NCI-H146 (cell line): Measurements from ENCODE around the gene C2CD3.
"Not testable (repeated sequence)": the region's sequence is repeated elsewhere in the genome, so short reads cannot be mapped to it uniquely, and the experiment has no call there.

Source experiments
- DNase-seq: peaks from one replicate; lab custom pipeline; 2025; lab: John Stamatoyannopoulos, UW

The C2CD3 gene

GRCh38 chr11:74004759-74005615 is 165.8 kb downstream of the C2CD3 start:
- DNase-seq: no peak

GRCh38 chr11:74004046-74004695 is 166.6 kb downstream of the C2CD3 start:
- DNase-seq: no peak

DNA sequence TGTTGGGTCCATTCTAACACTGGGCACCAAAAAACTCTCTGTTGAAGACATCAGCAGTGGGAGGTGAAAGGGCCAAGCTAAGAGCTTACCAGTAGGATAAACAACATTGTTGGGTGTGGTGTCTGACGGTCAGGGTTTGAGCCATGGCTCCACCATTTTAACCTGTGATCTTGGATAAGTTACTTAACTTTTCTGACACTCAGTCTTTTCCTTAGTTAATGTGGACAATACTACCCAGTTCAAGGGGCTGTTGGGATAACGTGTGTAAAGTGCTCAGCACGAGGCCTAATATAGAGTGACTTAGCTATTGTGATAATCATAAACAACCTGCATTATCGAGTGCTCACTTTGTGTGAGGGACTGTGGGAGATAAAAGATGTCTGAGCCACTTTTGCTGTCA is 168.0 kb downstream of the C2CD3 start:
- DNase-seq: no peak

- DNase-seq: no peak
These were observed 168.9 kb downstream of the C2CD3 start for GRCh38 chr11:74001822-74002286.

GRCh38 chr11:74000307-74001133 is 170.3 kb downstream of the C2CD3 start:
- no peak for DNase-seq

- DNase-seq: no peak
These were observed 171.1 kb downstream of the C2CD3 start for GRCh38 chr11:73999581-74000306.

GRCh38 chr11:73998846-73999575 is 171.8 kb downstream of the C2CD3 start:
- DNase-seq: no peak

- no peak for DNase-seq
These were observed 173.6 kb downstream of the C2CD3 start for GRCh38 chr11:73997120-73997770.

- DNase-seq: no peak
These were observed 174.5 kb downstream of the C2CD3 start for GRCh38 chr11:73996161-73996747.

DNA sequence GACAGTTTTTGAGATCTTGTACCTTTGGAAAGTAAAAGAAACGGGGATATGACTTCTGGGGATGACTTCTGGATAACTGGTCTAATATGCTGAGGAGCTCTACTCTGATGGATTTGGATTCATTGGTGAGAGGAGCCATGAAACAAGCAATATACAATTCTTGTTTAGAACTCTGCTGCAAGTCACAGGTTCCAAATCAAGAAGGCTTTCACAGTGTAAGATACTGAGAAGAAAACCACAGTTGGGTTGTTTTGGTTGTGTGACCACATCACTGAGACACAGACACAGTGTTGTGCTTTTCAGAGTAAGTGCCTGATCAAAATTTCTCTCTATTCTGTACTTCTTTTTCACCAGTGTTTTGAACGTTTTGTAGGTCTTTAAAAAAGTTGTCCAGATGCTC is 175.1 kb downstream of the C2CD3 start:
- DNase-seq: no peak

GRCh38 chr11:73995247-73995646 is 175.6 kb downstream of the C2CD3 start:
- no peak for DNase-seq

DNA sequence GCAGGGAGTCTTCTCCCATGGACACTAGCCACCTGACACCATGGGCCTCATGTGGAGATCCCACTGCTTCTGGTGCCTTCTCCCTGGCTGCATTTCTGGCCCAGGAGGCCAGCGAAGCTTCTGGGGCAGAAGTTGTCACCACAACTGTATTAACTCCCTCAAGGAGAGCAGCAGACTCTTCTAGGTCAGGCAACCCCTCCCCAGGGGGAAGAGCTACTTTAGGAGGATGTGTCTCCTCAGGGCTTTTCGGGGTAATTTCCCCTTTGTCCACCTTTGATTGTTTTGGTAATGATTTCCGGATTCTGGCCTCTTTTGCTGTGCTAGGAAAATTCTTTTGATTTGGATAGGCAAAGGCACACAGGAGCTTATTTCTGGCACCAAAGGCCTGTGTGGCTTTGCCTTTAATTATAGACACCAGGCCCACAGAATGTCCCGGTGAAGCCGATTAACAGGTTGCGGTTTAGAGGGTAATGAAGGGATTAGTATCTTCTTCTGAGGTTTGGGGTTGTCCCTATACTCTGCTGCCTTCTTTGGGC is 179.3 kb downstream of the C2CD3 start:
- peak; percentile 47 for DNase-seq

DNA sequence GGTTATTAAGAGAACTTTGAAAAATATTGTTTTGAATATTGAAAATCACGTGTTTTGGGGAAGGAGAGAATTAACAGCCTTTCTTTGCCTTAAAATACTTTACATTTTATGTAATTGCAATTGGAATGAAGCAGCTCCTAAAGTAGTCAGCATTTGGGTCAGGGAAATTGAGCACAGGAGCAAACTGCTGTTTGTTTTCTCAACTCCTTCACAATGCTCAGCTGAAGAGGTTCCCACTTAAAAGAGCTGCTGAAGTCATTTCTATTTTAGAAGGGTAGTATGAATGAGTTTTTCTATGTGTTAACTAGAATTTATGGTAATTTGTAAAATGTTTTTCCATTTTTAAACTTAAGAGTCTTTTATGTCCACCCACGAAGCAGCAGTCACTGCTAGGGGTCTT is 180.1 kb downstream of the C2CD3 start:
- DNase-seq: no peak

- no peak for DNase-seq
These were observed 181.6 kb downstream of the C2CD3 start for GRCh38 chr11:73989156-73989555.

- no peak for DNase-seq
These were observed 182.6 kb downstream of the C2CD3 start for GRCh38 chr11:73988227-73988626.

- not testable (repeated sequence) for DNase-seq
These were observed 185.1 kb downstream of the C2CD3 start for GRCh38 chr11:73985661-73986060.

GRCh38 chr11:73983741-73984538 is 186.9 kb downstream of the C2CD3 start:
- peak; percentile 34 for DNase-seq

DNA sequence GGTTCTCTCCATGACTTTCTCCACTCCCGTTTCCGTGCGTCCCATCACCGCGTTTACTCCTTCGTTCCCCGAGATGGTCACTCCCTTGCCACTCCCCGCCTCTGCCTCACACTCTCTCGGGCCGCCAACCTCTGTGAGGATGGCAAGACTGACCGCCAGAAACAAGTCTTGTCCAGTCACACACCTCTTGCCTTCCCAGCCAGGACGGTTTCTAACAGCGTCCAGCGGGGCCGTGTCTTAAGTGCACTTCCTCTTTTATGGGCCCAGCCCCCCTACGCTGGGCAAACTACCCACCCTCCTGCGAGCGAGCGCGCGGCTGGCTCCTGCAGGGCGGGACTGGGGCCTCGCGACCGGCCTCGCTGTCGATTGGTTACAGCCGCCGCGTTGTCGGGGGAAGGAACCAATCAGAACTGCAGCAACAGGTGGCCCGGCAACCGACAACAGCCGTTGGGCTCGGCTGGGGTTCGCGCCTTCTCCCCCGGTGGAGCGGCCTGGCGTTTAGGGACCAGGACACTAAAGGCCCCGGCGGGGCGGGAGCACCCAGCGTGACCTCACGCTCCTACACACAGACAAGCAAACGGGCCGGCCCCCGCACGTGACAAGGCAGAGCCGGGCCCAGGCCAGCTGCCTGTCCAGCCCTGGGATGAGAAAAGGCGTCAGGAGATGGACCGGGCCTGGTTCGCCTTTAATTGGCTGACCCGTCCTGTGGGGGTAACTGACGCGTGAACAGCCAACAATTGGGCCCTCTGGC is 187.6 kb downstream of the C2CD3 start:
- DNase-seq: peak; percentile 99
